ENCODE data around the gene BTN2A1. TPM values are rescaled to one million over a fixed set of nuclear protein-coding genes. Genes with fewer than 3 reads are reported as not detected.

The BTN2A1 gene
- polyA plus RNA-seq, 1 of the 3 experiments (the other 2 are of a cell fraction): 21.2 TPM

DNA sequence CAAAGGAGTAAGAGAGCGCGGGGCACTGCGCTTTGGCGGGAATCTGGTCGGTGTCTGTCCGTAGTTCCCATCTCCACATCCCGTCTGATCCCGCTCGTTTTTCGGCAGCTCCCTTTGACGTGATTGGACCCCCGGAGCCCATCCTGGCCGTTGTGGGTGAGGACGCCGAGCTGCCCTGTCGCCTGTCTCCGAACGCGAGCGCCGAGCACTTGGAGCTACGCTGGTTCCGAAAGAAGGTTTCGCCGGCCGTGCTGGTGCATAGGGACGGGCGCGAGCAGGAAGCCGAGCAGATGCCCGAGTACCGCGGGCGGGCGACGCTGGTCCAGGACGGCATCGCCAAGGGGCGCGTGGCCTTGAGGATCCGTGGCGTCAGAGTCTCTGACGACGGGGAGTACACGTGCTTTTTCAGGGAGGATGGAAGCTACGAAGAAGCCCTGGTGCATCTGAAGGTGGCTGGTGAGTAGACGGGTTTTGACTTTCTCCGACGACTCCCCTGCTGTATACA is 43.8 kb downstream of the BTN2A1 start:
- Histone ChIP-seq H4K20me1 (ENCODE audit: insufficient read depth) (no peaks in the 10 kb centered on the region), H3K9me2 (no peaks in the 10 kb centered on the region), H3K4me2 (peak overlapping the region; percentile 74), H3K27ac (ENCODE audit: low read depth in 2 of 2, low read length in 1 of 2) (no peak overlapping the region), H3K4me3 (ENCODE audit: low read depth in 2 of 2, low read length in 1 of 2) (peak overlapping the region; percentile 38 to 43; a peak in 3 of 4 replicates), H2AFZ (ENCODE audit: low read depth) (peak overlapping the region; percentile 74; the same call in 1 of the 2 replicates), H3K9me3 (no peaks in the 10 kb centered on the region), H3F3A (replicated peaks; ENCODE audit: insufficient read depth) (no peaks in the 10 kb centered on the region), H3K9ac (no peak overlapping the region), H3K4me1 (ENCODE audit: control insufficient read depth in 1 of 2, insufficient read depth in 2 of 2, low read depth in 1 of 2, low read length in 1 of 2) (peaks cover 0 to 6% of the 10 kb centered on the region in 2 experiments; a peak in 1 of 4 replicates), H3K36me3 (replicated peaks in 1 of 2; ENCODE audit: control insufficient read depth in 1 of 2, insufficient read depth in 2 of 2, low read length in 1 of 2) (no peaks in the 10 kb centered on the region), H3K79me2 (ENCODE audit: insufficient read depth) (no peaks in the 10 kb centered on the region), H3K27me3 (ENCODE audit: insufficient read depth) (peaks cover 14% of the 10 kb centered on the region)
- WGBS (ENCODE audit: low lambda C conversion rate): 26% methylated on average over 22 of the region's 49 CpGs
- TF ChIP-seq, protein P1, sequence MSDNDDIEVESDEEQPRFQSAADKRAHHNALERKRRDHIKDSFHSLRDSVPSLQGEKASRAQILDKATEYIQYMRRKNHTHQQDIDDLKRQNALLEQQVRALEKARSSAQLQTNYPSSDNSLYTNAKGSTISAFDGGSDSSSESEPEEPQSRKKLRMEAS (IDR thresholded peaks at IDR 0.05; ENCODE audit: low read depth): peak; percentile 80
- TF ChIP-seq, protein P2, sequence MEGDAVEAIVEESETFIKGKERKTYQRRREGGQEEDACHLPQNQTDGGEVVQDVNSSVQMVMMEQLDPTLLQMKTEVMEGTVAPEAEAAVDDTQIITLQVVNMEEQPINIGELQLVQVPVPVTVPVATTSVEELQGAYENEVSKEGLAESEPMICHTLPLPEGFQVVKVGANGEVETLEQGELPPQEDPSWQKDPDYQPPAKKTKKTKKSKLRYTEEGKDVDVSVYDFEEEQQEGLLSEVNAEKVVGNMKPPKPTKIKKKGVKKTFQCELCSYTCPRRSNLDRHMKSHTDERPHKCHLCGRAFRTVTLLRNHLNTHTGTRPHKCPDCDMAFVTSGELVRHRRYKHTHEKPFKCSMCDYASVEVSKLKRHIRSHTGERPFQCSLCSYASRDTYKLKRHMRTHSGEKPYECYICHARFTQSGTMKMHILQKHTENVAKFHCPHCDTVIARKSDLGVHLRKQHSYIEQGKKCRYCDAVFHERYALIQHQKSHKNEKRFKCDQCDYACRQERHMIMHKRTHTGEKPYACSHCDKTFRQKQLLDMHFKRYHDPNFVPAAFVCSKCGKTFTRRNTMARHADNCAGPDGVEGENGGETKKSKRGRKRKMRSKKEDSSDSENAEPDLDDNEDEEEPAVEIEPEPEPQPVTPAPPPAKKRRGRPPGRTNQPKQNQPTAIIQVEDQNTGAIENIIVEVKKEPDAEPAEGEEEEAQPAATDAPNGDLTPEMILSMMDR (IDR thresholded peaks at IDR 0.05): no peak
- ChIA-PET CTCF (interaction anchor here (0.8 to 3.7 kb wide), 3 partner anchors 9 to 160 kb away, joined by 3 to 19 read pairs (median 4); partner anchors contain the start of gene HMGN4), POLR2A (no interaction called here)
- DNase-seq: peak; percentile 69

GRCh38 chr6:26502165-26502564 is 44.4 kb downstream of the BTN2A1 start:
- Histone ChIP-seq H4K20me1 (ENCODE audit: insufficient read depth) (no peaks in the 10 kb centered on the region), H3K27ac (ENCODE audit: low read depth in 2 of 2, low read length in 1 of 2) (no peak overlapping the region), H3K27me3 (ENCODE audit: insufficient read depth) (peaks cover 14% of the 10 kb centered on the region), H2AFZ (ENCODE audit: low read depth) (no peak overlapping the region; the same call in 1 of the 2 replicates), H3K36me3 (replicated peaks in 1 of 2; ENCODE audit: control insufficient read depth in 1 of 2, insufficient read depth in 2 of 2, low read length in 1 of 2) (no peaks in the 10 kb centered on the region), H3K9ac (no peak overlapping the region), H3K9me2 (no peaks in the 10 kb centered on the region), H3K4me2 (peak overlapping the region; percentile 74; the same call in 1 of the 2 replicates), H3F3A (replicated peaks; ENCODE audit: insufficient read depth) (no peaks in the 10 kb centered on the region), H3K4me3 (ENCODE audit: low read depth in 2 of 2, low read length in 1 of 2) (no peak overlapping the region; a peak in 1 of 4 replicates), H3K79me2 (ENCODE audit: insufficient read depth) (no peaks in the 10 kb centered on the region), H3K4me1 (ENCODE audit: control insufficient read depth in 1 of 2, insufficient read depth in 2 of 2, low read depth in 1 of 2, low read length in 1 of 2) (peaks cover 0 to 6% of the 10 kb centered on the region in 2 experiments; a peak in 1 of 4 replicates), H3K9me3 (no peaks in the 10 kb centered on the region)
- TF ChIP-seq PBX3 (IDR thresholded peaks at IDR 0.05) (no peak), TCF12 (IDR thresholded peaks at IDR 0.05) (no peak), NFIC (IDR thresholded peaks at IDR 0.05; ENCODE audit: borderline replicate concordance) (no peak), IRF3 (IDR thresholded peaks at IDR 0.05; ENCODE audit: low read depth, low read length) (no peak)
- DNase-seq: no peak
- POLR2A ChIA-PET: no interaction called here
- CTCF ChIA-PET: interaction anchor here (0.8 to 3.7 kb wide), 3 partner anchors 9 to 161 kb away, joined by 3 to 19 read pairs (median 4); partner anchors contain the start of gene HMGN4
